HG02571 (cell line): ENCODE data around the gene DIAPH1.
A peak's percentile ranks its signal among the peaks of the same experiment; 100 is the strongest.

Experiments used
- ATAC-seq: cut with Tn5 transposase; IDR thresholded peaks from one replicate; pipeline ENCODE4 v1.9.1; 2021; ENCODE audit warnings: mild to moderate bottlenecking, moderate library complexity; ENCODE audit not compliant: unreplicated experiment

The DIAPH1 gene

DNA sequence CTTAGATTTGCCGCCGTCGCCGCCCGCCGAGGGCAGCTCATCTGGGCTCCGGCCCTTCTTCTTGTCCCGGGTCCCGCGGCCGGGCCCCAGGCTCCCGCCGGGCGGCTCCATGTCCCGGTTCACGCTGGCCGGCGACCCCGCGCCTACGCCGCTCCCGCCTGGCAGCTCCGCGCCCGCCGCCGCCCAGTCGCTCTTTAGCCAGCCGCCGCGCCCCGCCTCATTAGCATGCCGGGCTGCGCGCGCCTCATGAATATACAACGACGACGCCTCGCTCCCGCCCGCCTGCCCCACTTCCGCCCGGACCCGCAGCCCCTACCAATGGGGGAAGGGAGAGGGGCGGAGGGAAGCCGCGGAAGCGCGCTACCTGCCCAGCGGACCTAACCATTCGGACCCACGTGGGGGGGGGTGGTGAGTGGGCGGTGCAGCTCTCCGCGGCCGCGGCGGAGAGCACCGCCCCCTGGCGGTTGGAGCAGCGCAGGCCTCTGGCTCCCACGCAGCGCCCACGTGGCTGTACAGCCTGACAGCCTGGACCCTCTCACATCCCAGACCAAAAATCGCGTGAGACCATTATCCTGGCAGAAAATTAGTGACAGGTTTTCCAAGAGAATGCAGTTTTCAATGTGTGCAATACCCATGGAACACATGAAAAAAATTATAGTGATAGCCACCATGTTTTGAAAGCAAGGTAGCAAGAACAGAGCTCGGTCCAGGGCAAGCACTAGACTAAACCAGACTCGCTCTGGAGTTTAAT lies at the start of gene DIAPH1:
DIAPH1 (minus strand) TSS at position 197 of the 751 bp plus-strand sequence; CDS start at position 111, 86 bp downstream.
- ATAC-seq = peak; percentile 83

DNA sequence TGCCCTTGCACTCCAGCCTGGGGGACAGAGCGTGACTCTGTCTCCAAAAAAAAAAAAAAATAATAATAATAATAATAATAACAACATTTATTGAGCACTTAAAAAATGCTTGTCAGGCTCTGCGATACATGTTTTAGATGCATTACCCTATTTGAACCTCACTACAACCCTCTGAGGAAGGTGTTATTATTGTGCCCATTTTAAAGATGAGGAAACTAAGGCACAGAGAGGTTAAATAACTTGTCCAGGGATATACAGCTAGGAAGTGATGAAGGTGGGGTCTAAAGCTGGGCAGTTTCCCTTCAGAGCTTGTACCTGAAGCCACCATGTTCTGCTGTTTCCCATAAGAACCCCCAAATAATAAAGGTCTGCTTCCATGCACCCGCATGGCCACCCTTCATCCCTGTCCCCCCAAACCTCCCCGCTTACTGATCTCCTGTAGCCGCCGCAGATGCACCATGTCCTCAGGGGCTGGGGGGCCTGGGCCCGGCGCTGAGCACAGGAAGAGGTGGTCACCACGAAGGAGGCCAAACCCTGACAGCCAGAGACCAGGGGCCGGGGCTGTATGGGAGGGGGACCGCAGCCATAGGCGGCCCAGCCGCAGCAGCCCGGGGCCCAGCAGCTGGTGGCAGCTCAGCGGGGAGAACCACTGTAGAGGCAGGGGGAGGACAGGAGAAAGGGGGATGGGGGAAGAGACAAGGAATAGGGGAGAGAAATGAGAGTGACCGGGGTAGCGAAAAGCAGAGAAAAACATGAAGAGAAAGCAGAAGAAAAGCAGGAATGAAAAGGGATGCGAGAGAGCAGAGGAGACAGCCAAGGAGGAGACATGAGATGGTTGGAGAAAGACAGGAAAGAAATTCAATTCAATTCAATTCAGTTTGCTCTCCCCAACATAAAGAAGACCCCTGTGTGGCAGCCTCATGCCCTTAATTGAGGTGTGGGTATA lies 47.5 kb upstream of the DIAPH1 start:
- no peak for ATAC-seq

DNA sequence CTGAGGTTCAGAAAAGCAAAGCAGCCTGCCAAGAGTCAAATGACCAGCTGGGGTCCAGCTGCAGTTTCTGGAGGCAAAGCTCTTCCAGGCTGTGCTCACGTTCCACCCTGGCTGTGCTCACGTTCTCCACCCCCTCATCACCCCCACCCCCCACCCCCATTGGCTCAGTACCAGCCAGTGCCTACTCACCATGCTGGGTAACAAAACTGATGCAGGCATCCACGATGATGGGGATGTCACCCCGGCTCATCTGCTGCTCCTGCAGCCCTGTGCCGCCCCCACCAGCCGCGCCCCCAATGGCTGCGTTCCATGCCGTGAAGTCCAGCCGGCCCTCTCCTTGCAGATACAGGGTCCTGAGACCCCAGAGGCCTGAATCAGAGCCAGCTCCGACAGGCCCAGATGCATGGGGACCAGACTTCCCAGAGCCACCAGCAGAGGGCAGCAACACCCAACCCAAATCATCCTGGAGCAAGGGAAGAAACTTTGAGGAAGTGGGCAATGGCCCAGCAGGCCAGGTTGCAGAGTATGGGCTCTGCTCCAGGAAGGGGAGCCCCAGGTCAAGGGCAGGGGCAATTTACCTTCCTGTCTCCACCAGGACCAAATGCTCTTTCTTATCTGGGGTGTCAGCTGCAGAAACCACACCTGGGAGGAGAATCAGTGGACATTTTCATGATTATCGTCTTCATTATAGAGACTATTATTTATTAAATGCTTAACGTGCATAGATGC lies 46.1 kb upstream of the DIAPH1 start:
- peak; percentile 95 for ATAC-seq

DNA sequence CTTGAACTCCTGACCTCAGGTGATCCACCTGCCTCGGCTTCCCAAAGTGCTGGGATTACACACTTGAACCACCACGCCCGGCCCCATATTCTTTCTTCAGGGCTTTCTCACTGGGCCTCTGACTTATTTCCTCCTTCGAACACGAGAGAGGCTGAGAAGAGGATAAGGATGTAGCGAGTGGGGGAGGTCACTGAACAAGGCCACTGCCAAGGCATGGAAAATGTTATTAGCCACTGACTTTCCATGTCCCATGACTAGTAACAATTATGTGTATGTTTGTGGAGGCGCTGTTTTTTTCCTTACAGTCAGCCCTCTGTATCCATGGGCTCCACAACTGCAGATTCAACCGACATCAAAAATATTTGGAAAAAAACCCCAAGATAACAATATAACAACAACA lies 44.7 kb upstream of the DIAPH1 start:
- no peak for ATAC-seq

DNA sequence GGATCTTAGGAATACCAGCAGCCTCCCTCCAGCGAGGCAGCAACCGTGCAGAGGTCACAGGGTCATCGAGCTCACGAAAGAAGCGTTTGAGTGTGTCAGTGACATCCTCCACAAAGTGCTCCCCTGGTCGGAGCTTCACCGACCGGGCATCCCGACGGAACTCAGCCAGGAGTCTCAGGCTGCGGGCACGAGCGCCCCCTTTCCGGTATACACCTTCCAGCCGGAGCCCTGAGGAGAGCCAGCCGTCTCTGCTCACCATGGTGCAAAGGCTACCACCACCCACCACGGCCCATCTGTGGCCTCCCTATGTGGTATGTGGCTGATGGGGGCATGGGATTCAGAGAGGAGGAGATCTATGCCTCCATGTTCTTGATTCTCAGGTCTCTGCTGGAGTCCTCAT lies 43.2 kb upstream of the DIAPH1 start:
- no peak for ATAC-seq

DNA sequence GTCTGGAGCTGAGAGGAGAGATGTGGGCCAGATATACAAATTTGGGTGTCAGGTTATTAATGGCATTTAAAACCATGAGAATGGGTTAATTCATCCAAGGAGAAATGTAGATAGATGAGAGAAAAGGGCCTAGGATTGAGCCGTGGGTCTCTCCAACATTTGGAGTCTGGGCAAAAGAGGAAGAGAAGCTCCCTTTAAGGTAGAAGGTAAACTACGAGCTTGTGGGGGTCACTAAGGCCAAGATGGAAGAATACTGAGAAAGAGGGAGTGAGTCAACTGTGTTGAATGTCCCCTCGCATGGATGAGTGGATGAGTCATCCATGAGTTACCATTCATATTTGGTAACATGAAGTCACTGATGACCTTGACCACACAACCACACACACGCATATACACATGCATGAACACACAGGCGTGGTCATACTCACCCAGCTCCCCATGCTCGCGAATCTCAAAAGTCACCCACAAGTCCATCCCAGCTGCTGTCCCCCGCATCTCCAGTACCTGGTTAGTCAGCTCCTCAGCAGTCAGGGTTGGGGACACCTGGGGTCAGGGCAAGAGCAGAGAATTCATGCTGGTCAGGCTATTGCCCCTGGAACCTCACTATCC lies 39.2 kb upstream of the DIAPH1 start:
- peak; percentile 71 for ATAC-seq

DNA sequence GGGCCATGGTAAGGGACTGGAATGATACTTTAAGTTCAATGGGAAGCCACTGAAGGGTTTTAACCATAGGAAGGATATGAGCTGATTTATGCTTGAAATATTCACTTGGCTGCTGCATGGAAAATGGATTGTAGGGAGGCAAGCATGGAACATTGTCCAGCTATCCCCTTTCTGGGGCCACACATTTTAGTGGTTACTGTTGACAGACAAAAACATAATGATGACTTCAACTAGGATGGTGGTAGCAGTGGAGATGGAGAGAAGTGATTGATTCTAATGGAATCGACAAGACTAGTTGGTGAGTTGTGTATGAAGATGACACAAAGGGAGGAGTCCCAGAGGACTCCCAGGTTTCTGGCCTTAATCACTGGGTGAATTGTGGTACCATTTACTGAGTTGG lies 38.6 kb upstream of the DIAPH1 start:
- no peak for ATAC-seq

DNA sequence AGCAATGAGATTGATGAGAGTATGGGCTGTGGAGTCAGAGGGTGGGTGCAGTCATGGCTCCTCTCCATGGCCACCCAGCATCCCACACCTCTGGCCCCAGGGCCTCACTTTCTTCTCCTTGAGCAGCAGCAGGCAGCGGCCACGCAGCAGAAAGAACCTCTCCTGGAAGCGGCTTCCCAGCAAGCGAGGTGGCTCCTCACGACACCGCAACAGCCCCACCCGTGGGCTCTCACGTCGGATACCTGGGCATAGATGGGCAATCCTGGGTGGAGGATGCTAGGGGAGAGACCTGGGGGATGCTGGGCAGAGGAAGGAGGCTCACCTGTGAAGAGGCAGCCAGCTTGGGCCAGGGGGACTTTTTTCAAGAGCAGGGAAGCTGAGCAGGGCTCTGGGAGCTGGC lies 37.6 kb upstream of the DIAPH1 start:
- ATAC-seq = no peak

DNA sequence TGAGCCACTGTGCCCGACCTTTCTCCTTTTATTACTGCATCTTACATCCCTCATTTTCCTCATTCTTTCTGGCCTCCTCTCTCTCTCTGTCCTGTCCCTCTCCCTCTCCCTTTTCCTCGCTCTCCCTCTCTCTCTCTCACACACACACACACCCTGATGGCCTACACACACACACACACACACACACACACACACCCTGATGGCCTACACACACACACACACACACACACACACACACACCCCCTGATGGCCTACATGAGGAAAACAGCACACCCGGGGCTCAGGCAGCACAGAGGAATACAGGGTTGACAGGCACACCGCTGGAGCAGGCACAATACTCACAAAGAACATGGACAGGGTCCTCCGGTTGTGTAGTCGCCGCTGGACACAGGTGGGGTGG lies 36.2 kb upstream of the DIAPH1 start:
- no peak for ATAC-seq

DNA sequence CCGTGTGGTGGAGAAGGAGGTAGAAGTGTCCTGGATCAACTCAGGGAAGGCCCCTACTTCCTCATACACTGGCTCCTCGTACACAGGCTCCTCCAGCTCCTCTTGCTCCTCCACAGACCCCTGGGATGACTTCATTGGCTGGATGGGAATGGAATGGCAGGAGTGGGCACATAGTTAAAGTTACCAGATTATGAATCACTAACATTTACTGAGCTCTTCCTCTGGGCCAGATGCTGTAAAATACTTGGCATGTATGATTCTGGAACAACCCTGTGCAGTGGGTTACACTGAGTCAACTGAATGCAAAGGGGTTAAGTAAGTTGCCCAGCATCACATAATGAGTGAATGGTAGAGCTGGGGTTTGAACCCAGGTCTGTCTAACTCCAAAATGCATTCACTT lies 35.5 kb upstream of the DIAPH1 start:
- ATAC-seq = no peak

DNA sequence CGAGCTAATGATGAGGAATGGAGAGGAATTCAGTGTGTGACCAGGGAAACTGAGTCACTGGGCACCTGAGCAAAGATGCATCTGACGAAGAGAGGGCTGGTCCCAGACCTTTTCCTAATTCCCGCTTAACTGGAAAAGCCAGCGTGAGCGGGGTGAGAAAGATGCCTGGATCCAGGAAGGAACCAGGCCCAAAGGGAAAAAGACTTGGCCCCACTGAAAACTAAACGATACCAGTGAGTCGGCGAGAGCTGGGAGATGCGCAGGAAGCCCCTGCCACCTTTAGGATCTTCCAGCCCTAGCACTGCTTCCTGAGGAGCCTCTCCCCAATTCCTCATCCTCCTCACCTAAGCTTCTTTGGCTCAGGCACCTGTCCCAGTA lies 32.9 kb upstream of the DIAPH1 start:
- ATAC-seq = no peak

DNA sequence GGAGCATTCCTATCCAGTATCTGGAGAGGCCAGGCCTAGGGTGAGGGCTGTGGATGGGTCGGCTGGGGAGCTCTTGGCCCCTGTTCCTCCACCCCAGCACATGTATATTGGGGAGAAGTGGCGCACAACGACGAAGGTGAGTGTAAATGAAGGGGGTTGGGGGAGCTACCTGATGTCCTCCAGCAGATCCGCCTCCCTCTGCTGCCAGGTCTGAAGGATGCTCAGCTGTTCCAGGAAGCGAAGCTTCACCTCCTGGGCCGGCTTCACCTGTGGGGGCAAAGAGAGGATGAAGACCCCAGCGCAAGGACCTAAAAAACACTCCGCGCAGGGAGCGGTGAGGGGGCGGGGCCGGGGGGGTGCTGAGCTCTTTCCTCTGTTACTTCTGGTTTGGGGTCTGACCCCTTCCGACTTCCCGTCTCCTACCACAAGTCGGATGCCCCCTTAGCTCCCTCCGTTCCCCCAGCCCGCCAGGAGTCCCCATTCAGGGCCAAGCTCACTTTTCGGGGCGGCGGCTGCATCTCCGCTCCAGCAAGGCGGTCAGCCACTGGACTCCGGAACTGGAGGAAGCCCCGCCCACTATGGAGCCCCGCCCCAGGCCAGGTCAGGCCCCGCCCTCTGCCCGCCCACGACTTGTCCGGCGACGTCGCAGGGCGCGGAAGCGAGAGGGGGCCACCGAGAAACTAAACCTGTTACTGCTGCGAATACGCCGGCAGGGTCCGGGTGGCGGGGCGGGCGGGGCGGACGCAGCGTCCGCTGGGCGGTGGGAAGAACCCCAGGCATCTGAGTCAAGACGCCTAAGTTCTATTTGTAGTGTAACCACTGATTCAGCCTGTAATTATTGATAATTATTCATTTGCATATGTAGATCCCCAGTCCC lies 32.3 kb upstream of the DIAPH1 start, which contains the start of gene FCHSD1:
FCHSD1 (minus strand) TSS at position 568 of the 877 bp plus-strand sequence; CDS start at position 518, 50 bp downstream.
- peak; percentile 94 for ATAC-seq

DNA sequence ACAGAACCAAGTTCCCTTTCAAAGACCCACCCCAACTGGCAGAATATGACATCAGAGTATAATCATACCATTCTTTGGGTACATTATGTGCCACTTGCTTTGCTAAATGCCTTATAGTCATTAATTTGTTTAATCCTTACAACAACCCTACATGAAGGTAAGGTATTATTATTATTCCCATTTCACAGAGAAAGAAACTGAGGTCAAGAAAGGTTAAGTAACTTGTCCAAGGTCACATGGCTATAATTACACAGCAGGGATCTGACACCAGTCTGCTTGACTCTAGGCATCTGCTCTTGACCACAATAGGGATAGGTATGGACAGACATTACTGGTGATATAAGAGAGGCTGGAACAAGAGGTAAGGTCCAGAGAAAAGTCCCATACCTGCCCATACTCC lies 31.2 kb upstream of the DIAPH1 start:
- ATAC-seq = no peak

DNA sequence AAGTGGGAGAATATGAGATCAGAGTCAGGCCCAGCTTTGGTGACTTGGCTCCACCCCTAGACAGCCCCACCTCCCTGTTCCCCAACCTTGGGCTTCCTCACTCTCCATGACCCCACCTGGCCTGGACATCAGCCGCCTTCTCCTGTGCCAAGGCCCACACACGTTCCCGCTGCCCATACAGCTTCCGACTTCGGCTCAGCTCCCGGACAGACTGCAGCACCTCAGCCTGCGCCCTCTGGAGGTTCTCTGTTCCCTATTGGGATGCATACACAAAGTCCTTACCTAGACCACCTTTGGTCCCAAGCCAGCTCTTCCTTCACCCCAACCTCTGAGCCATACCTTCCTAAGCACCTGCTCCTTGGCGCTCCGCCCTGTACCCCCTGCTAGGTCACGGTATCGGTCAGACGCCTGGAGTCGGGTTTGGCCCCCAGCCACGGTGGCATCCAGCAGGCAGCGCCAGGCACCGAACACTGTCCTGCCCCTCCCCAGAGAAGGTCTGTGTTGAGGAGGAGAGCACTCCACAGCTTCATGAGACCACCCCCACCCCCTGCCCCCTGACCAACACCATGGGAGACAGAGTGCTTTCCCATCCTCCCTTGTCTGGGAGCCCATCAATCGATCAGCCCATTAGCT lies 30.4 kb upstream of the DIAPH1 start:
- no peak for ATAC-seq

DNA sequence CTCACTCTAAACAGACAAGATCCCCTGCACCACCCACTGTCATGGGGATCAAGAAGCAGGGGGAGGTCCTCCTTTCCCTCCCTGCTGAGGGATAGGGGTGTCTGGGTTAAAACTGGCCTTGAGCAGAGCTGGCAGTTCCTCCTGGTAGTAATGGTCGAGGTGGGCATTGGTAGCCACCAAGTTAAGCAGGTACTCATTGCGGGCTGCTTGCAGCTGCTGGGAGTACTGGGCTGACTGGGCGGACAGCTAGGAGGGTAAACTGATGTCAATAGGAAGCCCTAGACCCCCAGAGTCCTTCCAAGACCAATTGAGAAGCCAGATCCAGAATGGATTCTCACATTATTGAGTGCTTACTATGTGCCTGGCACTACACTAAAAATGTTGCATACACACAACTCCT lies 29.1 kb upstream of the DIAPH1 start:
- ATAC-seq = no peak

DNA sequence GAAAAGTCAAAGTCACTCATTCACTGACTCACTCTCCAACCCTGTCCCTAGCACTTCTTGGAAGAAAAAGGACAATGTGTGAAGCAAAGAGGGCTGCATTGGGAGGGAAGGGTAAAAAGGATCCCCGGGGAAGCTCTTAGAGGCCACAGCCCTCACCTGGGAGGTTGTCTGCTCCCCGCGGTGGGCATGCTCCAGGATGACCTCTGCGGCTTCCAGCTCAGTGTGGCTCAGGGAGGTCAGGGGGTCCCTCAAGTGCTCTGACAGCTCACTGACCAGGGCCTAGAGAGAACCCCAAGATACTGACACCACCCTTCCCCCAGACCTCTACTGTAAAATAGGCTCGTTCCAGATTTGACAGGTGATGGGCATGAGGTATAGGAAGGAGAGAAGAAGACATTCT lies 28.4 kb upstream of the DIAPH1 start:
- no peak for ATAC-seq

DNA sequence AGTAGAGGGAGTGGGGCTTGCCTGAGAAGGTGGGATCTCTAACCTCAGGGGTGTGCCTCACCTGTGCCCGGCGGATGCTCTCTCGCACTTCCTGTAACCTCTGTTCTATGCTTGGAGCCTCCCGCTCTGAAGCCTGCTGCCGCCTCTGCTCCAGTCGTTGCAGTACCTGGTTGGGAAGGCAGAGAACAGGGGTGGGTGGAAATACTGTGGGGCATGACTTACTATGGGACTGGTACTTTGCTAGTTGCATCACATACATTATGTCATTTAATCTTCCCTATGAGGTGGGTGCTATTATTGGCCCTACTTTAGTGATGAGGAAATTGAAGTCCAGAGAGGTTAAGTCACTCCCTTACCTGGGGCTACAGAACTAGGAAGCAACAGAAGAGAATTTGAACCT lies 27.2 kb upstream of the DIAPH1 start:
- no peak for ATAC-seq

DNA sequence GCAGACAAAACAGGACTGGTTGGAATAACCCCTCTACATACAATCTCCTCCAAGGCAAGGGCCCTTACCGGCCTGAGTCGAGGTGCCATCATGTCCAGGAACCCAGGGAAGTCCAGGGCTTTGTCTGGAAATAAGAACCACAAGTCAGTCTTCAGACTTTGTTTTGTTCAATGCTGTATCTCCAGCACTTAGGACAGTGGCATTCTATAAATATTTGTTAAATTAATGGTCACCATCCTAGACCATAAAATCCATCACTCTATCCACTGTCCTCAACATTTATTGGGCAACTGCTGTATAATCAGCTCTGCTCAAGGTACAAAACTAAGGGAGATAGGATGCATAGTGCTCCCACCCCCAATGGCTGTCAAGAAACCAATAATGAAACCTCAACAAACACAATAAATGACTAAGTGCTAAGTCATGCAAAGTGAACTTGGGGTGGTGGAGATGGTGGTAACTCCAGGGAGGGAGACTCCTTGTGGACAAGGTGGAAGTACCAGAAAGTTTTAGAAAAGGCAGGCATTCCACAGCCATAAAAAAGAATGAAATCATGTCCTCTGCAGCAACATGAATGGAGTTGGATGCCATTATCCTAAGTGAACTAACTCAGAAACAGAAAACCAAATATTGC lies 23.0 kb upstream of the DIAPH1 start:
- no peak for ATAC-seq

DNA sequence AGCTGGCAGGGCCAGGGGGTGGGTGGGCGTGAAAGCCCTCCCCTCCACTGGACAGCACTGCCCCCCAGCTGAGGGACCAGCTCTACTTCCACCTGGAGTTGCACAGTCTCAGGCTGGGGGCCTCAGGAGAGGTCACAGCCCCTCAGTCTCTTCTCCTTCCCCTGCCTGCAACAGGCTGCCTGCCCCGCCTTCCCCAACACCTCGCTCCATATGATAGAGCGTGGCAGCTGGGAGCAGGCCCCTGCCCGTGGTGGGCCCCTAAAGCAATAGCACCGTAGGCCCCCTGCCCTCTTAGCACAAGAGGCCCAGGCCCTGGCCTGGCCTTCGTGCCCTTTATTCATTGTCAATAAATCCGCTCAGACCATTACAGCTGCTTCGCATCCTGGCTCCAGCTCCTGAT lies 21.9 kb upstream of the DIAPH1 start:
- ATAC-seq = no peak
